ENCODE results near the gene DAW1. TPM values are rescaled to one million over a fixed set of nuclear protein-coding genes. Genes with fewer than 3 reads are reported as not detected.

The DAW1 gene
- total and polyA plus RNA-seq, 2 of the 4 experiments (the other 2 are of a cell fraction) = 0.86 to 1.4 TPM

GRCh38 chr2:227827143-227827542 is 44.3 kb upstream of the DAW1 start:
- ATAC-seq (ENCODE audit: low read depth) = no peak
- BruUV-seq (replicated peaks) = no TSS peak
- Histone ChIP-seq H2BK5ac (ENCODE audit: low read depth, low read length, poor library complexity, severe bottlenecking) (no peak overlapping the region), H3K4ac (ENCODE audit: low read depth, low read length) (no peak overlapping the region), H3K4me3 (ENCODE audit: insufficient read depth, low read depth, low read length) (no peak overlapping the region), H3K9ac (ENCODE audit: low read depth, low read length) (no peak overlapping the region), H2BK15ac (ENCODE audit: low read depth, low read length) (no peak overlapping the region), H3K36me3 (ENCODE audit: control insufficient read depth, insufficient read depth, low read length) (no peaks in the 10 kb centered on the region), H2BK120ac (ENCODE audit: low read depth, low read length) (no peak overlapping the region), H2BK20ac (ENCODE audit: low read depth, low read length) (no peak overlapping the region), H3K14ac (replicated peaks; ENCODE audit: low read depth, low read length) (no peak overlapping the region), H3K27me3 (ENCODE audit: control insufficient read depth, insufficient read depth, low read length) (no peaks in the 10 kb centered on the region), H3K18ac (ENCODE audit: low read depth, low read length) (no peak overlapping the region), H4K20me1 (ENCODE audit: insufficient read depth, low read length) (no peaks in the 10 kb centered on the region), H3K23ac (ENCODE audit: low read depth, low read length) (no peak overlapping the region), H4K91ac (ENCODE audit: insufficient read depth, low read depth, low read length) (no peak overlapping the region), H4K5ac (ENCODE audit: low read depth, low read length) (no peak overlapping the region), H2AK9ac (replicated peaks; ENCODE audit: low read depth, low read length, poor library complexity) (no peak overlapping the region), H3K56ac (ENCODE audit: extremely low read depth, insufficient read depth, low read length) (no peak overlapping the region), H3K9me1 (ENCODE audit: insufficient read depth, low read length) (no peaks in the 10 kb centered on the region; the same call in 1 of the 2 replicates), H3K79me1 (ENCODE audit: low read depth in 1 of 2, low read length in 2 of 2) (no peaks in the 10 kb centered on the region), H2AK5ac (ENCODE audit: low read depth, low read length) (no peak overlapping the region), H3K4me1 (ENCODE audit: control insufficient read depth, insufficient read depth, low read length) (no peaks in the 10 kb centered on the region), H3K4me2 (ENCODE audit: low read depth, low read length) (no peak overlapping the region), H4K8ac (ENCODE audit: low read depth in 2 of 2, low read length in 2 of 2) (no peak overlapping the region), H3K27ac (ENCODE audit: insufficient read depth, low read length) (no peak overlapping the region), H3K9me3 (ENCODE audit: control insufficient read depth, insufficient read depth, low read length) (no peaks in the 10 kb centered on the region), H2AFZ (replicated peaks; ENCODE audit: low read length, poor library complexity) (no peak overlapping the region)
- ChIA-PET CTCF (no interaction called here), POLR2A (ENCODE audit: unreplicated experiment) (no interaction called here)
- no peak for DNase-seq
- TF ChIP-seq USF2 (IDR thresholded peaks at IDR 0.05; ENCODE audit: low read depth, low read length) (no peak), CHD1 (IDR thresholded peaks at IDR 0.05; ENCODE audit: low read depth, low read length) (no peak), CEBPB (IDR thresholded peaks at IDR 0.05; ENCODE audit: low read depth, low read length) (no peak), BHLHE40 (IDR thresholded peaks at IDR 0.05; ENCODE audit: low read depth, low read length) (no peak), NFE2L2 (IDR thresholded peaks at IDR 0.05; ENCODE audit: low read depth, low read length) (no peak), POLR2A (IDR thresholded peaks at IDR 0.05; ENCODE audit: low read depth, low read length) (no peak)
- 73% methylated on average over 3 of the region's 7 CpGs; no CpG with 5 or more reads in 1 of the 2 experiments for WGBS, 2 experiments (ENCODE audit: extremely low coverage in 2 of 2, insufficient read length in 1 of 2)
- dilution Hi-C loops (cut with HindIII; ENCODE audit: low sequenced_read_pairs, unreplicated experiment) (no loop called here), intact Hi-C loops (cut with micrococcal nuclease) (no loop called here), in situ Hi-C loops (cut with MboI; ENCODE audit: low sequenced_read_pairs) (no loop called here)

Data from IMR-90 (cell line).